Activated naive CD4-positive, alpha-beta T cell (primary cell): Measurements from ENCODE around the gene MUCL3.
"Not testable (repeated sequence)": the region's sequence is repeated elsewhere in the genome, so short reads cannot be mapped to it uniquely, and the experiment has no call there.

ENCODE experiments used
- DNase-seq, 4 experiments: peaks; one replicate each; lab custom pipeline; 2025; lab: John Stamatoyannopoulos, UW

The MUCL3 gene

GRCh38 chr6:30910473-30910872, 30.3 kb upstream of the MUCL3 start:
- not testable (repeated sequence) for DNase-seq

DNA sequence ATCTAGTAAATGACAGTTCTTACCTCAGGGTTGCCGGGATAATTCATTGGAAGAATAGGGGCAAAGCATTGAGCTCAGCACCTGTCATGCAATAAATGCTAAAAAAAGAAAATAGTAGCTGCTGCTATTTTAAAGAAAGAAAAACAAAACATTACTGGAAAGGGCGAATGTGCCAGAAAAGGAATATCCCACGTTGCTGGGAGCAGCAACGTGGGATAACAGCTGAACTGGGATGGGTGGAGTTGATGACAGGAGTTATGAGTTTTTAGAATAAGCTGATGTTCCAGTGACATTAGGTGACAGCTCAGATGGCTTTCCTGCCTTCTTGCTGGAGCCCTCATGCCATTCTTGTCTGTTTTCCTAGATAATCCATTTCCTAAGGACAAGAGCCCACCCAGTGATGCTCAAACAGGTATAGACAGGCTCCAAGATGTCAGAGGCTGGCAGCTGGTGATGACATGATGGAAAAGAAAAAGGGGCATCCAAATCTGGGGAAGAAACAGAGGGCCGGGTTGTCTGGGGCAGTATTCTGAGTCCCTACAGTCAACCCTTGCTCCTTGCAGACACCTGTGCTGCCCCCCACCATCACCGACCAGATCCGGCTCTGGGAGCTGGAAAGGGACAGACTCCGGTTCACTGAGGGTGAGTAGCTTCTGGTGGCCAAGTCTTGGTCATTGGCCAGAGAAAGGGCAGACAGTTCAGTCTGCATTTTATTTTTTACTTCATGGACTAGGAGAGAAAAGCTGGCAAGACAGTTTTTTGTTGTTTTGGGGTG, 27.8 kb upstream of the MUCL3 start:
- no peak for DNase-seq

DNA sequence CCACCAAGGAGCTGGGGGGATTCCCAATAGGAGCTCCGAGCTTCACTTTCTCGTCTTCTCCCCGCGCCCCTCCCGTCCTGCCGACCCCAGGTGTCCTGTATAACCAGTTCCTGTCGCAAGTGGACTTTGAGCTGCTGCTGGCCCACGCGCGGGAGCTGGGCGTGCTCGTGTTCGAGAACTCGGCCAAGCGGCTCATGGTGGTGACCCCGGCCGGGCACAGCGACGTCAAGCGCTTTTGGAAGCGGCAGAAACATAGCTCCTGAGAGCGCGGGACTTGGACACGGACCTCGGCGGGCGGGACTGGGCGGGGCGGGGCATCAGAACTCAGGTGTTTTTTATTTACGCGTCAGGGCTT, 27.1 kb upstream of the MUCL3 start:
- no peak for DNase-seq

- DNase-seq = peak; percentile 63 to 77 (median 68)
Measured at GRCh38 chr6:30914076-30914853, 26.5 kb upstream of the MUCL3 start, which contains the start of gene VARS2. Gene VARS2, plus strand, starts transcription at chr6:30914238. Its CDS starts 599 bp downstream, at chr6:30914837.

GRCh38 chr6:30914854-30915590, 25.8 kb upstream of the MUCL3 start:
- no peak for DNase-seq

DNA sequence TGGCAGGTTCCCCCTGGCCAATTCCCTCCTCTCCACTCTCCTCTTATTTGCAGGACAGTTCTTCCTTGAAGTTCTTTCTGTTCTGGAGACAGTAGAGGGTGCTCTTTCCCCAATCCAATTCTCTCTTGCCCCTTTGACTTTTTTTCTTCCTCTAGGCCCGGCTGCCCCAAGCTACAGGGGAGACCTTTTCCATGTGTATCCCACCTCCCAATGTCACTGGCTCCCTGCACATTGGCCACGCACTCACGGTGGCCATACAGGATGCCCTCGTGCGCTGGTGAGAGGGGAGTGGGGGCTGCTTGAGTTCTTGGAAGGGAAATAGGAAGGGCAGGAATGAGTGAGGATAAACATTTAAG, 25.2 kb upstream of the MUCL3 start:
- DNase-seq = no peak

DNA sequence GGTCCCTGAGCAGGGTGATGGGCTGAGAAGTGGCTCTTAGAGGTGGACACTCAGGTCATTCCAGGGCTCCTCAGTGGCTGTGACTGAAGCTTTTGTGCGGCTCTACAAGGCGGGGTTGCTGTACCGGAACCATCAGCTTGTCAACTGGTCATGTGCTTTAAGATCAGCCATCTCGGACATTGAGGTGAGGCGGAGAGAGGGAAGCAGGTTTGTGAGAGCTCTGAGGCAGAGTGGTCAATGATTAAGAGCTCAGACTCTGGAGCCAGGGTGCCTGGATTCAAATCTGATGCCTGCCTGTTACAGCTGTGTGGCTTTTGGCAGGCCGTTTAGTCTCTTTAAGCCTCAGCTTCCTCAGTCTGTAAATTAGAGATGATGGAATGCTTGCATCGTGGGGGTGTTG, 23.7 kb upstream of the MUCL3 start:
- DNase-seq = no peak

DNA sequence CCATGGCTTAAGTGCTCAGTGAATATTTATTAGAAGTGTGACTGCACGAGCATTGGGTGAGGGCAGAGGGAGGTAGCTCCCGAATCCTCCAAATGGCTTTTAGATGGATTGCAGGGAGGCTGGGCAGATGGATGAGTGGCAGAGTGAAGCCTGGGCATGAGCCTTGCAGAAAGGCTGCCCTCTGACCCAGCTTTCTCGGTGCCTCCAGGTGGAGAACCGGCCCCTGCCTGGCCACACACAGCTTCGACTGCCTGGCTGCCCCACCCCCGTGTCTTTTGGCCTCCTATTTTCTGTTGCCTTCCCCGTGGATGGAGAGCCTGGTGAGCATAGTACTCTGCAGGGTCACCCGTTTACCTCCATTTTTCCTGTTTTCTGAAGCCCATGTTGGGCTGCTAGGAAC, 23.3 kb upstream of the MUCL3 start:
- DNase-seq = no peak

DNA sequence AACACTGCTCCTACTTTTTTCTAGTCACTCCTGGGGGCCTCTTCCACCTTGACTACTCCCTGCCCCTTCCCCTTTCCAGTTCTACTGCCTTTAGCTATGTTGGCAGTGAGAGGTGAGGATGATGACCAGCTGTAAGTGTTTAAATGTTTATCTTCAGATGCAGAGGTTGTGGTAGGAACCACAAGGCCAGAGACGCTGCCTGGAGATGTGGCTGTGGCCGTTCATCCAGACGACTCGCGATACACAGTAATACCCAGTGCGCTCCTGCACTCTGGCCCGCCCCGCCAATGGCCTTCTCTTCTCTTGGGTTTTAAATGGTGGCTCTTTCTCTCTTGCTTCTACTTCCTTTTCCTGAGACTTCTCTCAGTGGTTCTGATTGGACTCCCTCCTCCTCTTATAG, 22.1 kb upstream of the MUCL3 start:
- no peak for DNase-seq

- no peak for DNase-seq
Measured at GRCh38 chr6:30922447-30922852, 18.3 kb upstream of the MUCL3 start.

- not testable (repeated sequence) for DNase-seq
Measured at GRCh38 chr6:30924040-30924627, 16.6 kb upstream of the MUCL3 start.

GRCh38 chr6:30926644-30927043, 14.1 kb upstream of the MUCL3 start:
- no peak for DNase-seq

- not testable (repeated sequence) for DNase-seq
Measured at GRCh38 chr6:30927080-30927479, 13.7 kb upstream of the MUCL3 start.

DNA sequence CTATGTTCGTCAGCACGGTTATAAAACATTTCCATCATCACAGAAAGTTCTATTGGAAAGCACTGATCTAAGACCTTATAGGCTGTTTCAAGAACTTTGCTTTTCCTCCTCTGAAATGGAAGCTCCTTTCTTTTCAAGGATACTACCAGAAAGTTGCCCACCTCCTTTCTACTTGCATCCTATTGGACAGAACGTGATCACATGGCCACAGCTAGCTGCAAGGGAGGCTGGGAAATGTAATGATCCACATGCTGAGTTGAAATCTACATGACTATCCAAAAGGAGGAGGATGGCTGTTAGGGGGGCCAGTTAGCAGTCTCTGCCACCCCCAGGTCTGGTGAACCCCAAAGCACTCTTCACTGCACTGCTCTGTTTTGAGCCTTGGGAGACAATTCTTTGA, 12.1 kb upstream of the MUCL3 start:
- DNase-seq = no peak

DNA sequence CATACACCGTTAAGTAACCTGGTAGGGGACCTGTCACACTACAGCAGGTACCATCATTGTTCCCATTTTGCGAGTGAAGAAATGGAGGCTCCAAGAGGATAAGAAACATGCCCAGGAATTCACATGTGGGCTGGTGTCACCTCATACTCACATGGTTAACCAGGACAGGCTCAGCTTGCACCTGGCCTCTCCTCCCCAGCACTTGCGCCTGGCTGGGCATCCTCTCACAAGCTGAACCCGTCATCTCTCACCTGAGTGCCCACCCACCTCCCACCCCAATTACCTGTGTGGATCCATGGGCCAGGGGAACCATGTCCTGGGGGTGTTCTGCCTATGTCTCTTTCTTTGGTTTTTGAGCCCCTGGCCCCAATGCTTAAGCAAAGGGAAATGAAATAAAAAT, 10.3 kb upstream of the MUCL3 start:
- no peak for DNase-seq

- DNase-seq = no peak
Measured at GRCh38 chr6:30931272-30931671, 9.5 kb upstream of the MUCL3 start.

GRCh38 chr6:30931969-30932645, 8.7 kb upstream of the MUCL3 start, which contains the start of gene SFTA2:
Gene SFTA2, minus strand, starts transcription at chr6:30932170. Its CDS starts 74 bp downstream, at chr6:30932096.
- no peak for DNase-seq

DNA sequence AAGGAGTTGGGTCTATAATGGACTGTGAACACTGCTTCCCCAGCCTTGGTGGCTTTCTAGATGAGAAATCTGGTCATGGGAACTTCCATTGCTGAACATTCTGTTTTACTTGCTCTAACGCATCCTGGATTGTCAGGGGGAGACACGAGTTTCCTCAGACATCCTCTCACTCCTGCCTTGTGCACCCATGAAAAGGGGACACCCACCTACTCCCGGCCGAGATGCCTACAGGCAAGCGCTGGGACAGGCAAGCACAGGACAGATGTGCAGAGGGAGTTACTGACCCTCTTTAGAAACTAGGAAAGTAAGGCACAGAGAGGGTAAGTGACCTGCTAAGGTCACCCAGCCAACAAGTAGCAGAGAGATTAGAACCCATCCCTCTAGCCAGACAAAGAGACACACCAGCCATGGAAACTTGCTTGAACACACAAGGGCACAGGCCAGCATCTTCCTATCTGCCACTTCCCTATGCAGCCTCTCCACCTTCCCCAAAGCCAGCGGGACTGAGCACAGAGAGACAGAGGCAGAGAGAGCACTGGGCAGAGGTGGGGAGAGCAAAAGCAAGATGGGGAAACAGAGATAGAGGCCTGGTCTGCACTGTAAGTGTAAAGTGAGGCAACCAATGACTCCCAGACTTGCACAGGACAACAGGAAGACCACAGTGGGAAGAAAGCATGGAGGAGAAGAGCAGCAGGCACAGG, 8.0 kb upstream of the MUCL3 start:
- no peak for DNase-seq

DNA sequence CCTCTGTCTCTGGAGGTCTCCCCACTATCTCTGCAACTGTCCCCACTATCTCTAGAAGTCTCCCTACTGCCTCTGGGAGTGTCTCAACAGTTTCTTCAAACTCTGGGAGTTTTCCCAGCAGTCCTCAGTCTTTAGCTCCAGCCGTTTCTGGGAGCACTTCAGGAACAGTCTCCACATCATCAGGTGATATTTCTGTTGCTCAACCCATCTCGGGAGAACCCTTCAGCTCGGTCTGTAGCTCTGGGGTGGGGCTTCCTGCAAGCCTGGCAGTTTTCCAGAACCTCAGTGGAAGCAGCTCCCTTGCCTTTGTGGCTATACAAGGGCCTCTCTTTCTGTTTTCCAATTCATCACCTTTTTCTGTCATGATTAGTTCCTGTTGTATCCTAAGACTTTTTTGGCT, 5.8 kb upstream of the MUCL3 start:
- no peak for DNase-seq

DNA sequence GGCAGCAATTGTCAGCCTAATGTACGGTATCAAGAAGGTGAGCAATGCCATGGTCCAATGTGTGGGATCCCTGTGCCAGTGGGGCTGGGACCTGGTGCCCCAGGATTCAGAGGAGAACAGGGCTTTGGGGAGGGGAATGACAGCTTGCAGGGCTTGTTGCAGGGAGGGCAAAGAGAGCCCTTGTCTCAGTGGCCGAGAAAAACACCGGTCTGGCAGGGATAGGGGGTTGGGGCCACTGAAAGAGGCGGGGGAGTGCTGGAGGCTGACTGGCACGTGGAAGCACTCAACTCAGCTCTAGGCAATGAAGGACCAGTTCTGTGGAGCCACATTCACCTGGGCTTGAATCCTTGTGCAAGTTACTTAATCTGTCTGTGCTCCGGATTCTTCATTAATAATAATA, 3.5 kb upstream of the MUCL3 start:
- DNase-seq = no peak

DNA sequence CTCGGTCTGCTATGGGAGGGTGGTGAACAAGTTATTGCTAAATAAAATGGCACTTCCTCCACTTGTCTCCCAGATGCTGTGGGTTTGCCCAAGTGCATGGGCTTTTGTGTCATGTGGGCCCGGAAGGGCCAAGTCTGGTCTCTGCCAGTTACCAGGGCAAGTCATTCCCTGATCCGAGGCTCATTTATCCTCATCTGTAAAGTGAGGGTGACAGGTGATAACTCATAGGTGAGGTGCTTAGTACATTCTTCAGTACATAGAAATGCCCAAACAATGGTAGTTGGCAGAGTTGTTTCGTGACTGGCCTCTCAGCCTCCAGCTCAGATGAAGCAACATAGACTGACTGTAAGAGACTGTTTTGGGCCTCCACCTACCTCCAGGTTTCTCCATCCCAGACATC, 2.0 kb upstream of the MUCL3 start:
- no peak for DNase-seq
